Measurements from ENCODE around the gene CEP83. TPM values are rescaled to one million over a fixed set of nuclear protein-coding genes. Genes with fewer than 3 reads are reported as not detected.

Gene CEP83
- total and polyA plus RNA-seq, 2 donors (not counting 1 experiment from before 2014, with no cell fraction given): 7.8 to 13.5 TPM

DNA sequence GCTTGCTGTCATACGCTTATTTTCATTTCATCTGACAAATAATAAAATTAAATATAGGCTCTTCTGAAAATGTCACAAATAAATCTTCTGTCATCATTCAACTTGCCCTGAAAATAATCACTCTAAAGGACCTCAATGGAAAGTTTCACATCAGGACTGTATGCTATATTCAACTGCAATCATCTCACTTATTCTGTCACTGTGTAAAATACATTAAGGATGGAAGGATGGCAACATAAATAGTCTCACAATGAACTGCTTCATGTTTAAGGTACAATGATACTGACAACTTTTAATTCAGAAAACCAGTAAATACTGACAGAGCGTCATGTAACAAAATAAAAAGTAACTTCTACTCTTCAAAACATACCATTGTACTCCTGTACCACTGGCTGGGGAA, 82.1 kb downstream of the CEP83 start:
- Histone ChIP-seq H3K4me2 (ENCODE audit: extremely low read depth, insufficient read depth, low read length) (no peak overlapping the region), H3K4me3 (replicated peaks in 1 of 4; ENCODE audit: control extremely low read depth in 1 of 4, insufficient read depth in 1 of 4, low read depth in 3 of 4, low read length in 4 of 4) (no peak overlapping the region), H3K79me2 (ENCODE audit: control insufficient read depth, insufficient read depth, low read length) (no peaks in the 10 kb centered on the region), H3K4me1 (ENCODE audit: control insufficient read depth, extremely low read depth, insufficient read depth, low read length) (no peaks in the 10 kb centered on the region), H3K9ac (ENCODE audit: insufficient read depth, low read length) (no peak overlapping the region), H3K36me3 (ENCODE audit: control insufficient read depth, insufficient read depth, low read length) (no peaks in the 10 kb centered on the region), H3K27ac (ENCODE audit: insufficient read depth, low read length) (no peak overlapping the region), H3K9me3 (ENCODE audit: control insufficient read depth, insufficient read depth, low read depth, low read length) (no peaks in the 10 kb centered on the region), H4K20me1 (ENCODE audit: control insufficient read depth, extremely low read depth, insufficient read depth, low read length) (no peaks in the 10 kb centered on the region), H3K27me3 (ENCODE audit: control insufficient read depth, insufficient read depth, low read length) (no peaks in the 10 kb centered on the region), H2AFZ (ENCODE audit: low read length) (no peak overlapping the region)
- DNase-seq (ENCODE audit: low read depth in 2 of 2): no peak
- TF ChIP-seq EZH2 (IDR thresholded peaks at IDR 0.05; ENCODE audit: low read length, missing control alignments): no peak
- TF ChIP-seq, protein P1, sequence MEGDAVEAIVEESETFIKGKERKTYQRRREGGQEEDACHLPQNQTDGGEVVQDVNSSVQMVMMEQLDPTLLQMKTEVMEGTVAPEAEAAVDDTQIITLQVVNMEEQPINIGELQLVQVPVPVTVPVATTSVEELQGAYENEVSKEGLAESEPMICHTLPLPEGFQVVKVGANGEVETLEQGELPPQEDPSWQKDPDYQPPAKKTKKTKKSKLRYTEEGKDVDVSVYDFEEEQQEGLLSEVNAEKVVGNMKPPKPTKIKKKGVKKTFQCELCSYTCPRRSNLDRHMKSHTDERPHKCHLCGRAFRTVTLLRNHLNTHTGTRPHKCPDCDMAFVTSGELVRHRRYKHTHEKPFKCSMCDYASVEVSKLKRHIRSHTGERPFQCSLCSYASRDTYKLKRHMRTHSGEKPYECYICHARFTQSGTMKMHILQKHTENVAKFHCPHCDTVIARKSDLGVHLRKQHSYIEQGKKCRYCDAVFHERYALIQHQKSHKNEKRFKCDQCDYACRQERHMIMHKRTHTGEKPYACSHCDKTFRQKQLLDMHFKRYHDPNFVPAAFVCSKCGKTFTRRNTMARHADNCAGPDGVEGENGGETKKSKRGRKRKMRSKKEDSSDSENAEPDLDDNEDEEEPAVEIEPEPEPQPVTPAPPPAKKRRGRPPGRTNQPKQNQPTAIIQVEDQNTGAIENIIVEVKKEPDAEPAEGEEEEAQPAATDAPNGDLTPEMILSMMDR (conservative IDR thresholded peaks at IDR 0.05 in 1 of 2, IDR thresholded peaks at IDR 0.05 in 1 of 2; ENCODE audit: low read depth in 1 of 2, low read length in 2 of 2): no peak

GRCh38 chr12:94374124-94374523, 85.5 kb downstream of the CEP83 start:
- TF ChIP-seq, protein P1 (conservative IDR thresholded peaks at IDR 0.05 in 1 of 2, IDR thresholded peaks at IDR 0.05 in 1 of 2; ENCODE audit: low read depth in 1 of 2, low read length in 2 of 2): no peak
- no peak for TF ChIP-seq EZH2 (IDR thresholded peaks at IDR 0.05; ENCODE audit: low read length, missing control alignments)

GRCh38 chr12:94372461-94372860, 87.2 kb downstream of the CEP83 start:
- H2AFZ ChIP-seq (ENCODE audit: low read length): no peak overlapping the region
- H3K9me3 ChIP-seq (ENCODE audit: control insufficient read depth, insufficient read depth, low read depth, low read length): no peaks in the 10 kb centered on the region
- H3K4me3 ChIP-seq (replicated peaks in 1 of 4; ENCODE audit: control extremely low read depth in 1 of 4, insufficient read depth in 1 of 4, low read depth in 3 of 4, low read length in 4 of 4): no peak overlapping the region
- H3K36me3 ChIP-seq (ENCODE audit: control insufficient read depth, insufficient read depth, low read length): no peaks in the 10 kb centered on the region
- no peaks in the 10 kb centered on the region for H3K79me2 ChIP-seq (ENCODE audit: control insufficient read depth, insufficient read depth, low read length)
- H3K27ac ChIP-seq (ENCODE audit: insufficient read depth, low read length): no peak overlapping the region
- TF ChIP-seq, protein P1 (conservative IDR thresholded peaks at IDR 0.05 in 1 of 2, IDR thresholded peaks at IDR 0.05 in 1 of 2; ENCODE audit: low read depth in 1 of 2, low read length in 2 of 2): no peak
- TF ChIP-seq EZH2 (IDR thresholded peaks at IDR 0.05; ENCODE audit: low read length, missing control alignments): no peak
- H3K27me3 ChIP-seq (ENCODE audit: control insufficient read depth, insufficient read depth, low read length): no peaks in the 10 kb centered on the region
- H3K4me1 ChIP-seq (ENCODE audit: control insufficient read depth, extremely low read depth, insufficient read depth, low read length): no peaks in the 10 kb centered on the region
- no peaks in the 10 kb centered on the region for H4K20me1 ChIP-seq (ENCODE audit: control insufficient read depth, extremely low read depth, insufficient read depth, low read length)
- H3K9ac ChIP-seq (ENCODE audit: insufficient read depth, low read length): no peak overlapping the region
- H3K4me2 ChIP-seq (ENCODE audit: extremely low read depth, insufficient read depth, low read length): no peak overlapping the region
- no peak for DNase-seq (ENCODE audit: low read depth in 2 of 2)

More at GRCh38 chr12:94374124-94374523, 85.5 kb downstream of the CEP83 start:
- H3K4me3 ChIP-seq (replicated peaks in 1 of 4; ENCODE audit: control extremely low read depth in 1 of 4, insufficient read depth in 1 of 4, low read depth in 3 of 4, low read length in 4 of 4): no peak overlapping the region
- no peak overlapping the region for H3K4me2 ChIP-seq (ENCODE audit: extremely low read depth, insufficient read depth, low read length)
- H3K27me3 ChIP-seq (ENCODE audit: control insufficient read depth, insufficient read depth, low read length): no peaks in the 10 kb centered on the region
- H3K9ac ChIP-seq (ENCODE audit: insufficient read depth, low read length): no peak overlapping the region
- DNase-seq (ENCODE audit: low read depth in 2 of 2): no peak
- H4K20me1 ChIP-seq (ENCODE audit: control insufficient read depth, extremely low read depth, insufficient read depth, low read length): no peaks in the 10 kb centered on the region
- no peaks in the 10 kb centered on the region for H3K9me3 ChIP-seq (ENCODE audit: control insufficient read depth, insufficient read depth, low read depth, low read length)
- no peaks in the 10 kb centered on the region for H3K4me1 ChIP-seq (ENCODE audit: control insufficient read depth, extremely low read depth, insufficient read depth, low read length)
- H3K36me3 ChIP-seq (ENCODE audit: control insufficient read depth, insufficient read depth, low read length): no peaks in the 10 kb centered on the region
- no peaks in the 10 kb centered on the region for H3K79me2 ChIP-seq (ENCODE audit: control insufficient read depth, insufficient read depth, low read length)
- no peak overlapping the region for H3K27ac ChIP-seq (ENCODE audit: insufficient read depth, low read length)
- H2AFZ ChIP-seq (ENCODE audit: low read length): no peak overlapping the region

Data from fibroblast of lung (primary cell).